Astrocyte of the cerebellum (primary cell): Measurements from ENCODE around the gene NOL4L.
"Not testable (repeated sequence)": the region's sequence is repeated elsewhere in the genome, so short reads cannot be mapped to it uniquely, and the experiment has no call there.

Source experiments
- DNase-seq: peaks from one replicate; pipeline ENCODE4 v3.0.0-alpha.2; 2011; ENCODE audit warnings: low read depth
- H3K4me3 ChIP-seq: 2 replicates; pipeline ENCODE4 v1.5.1; 2011; ENCODE audit warnings: mild to moderate bottlenecking, low read depth, low read length, moderate library complexity
- in situ Hi-C: cut with HindIII; loops from 2 replicates; pipeline ENCODE4 v1.10.0; 2017; ENCODE audit warnings: low sequenced_read_pairs
- TF ChIP-seq, protein P1 (sequence below): IDR thresholded peaks from 2 replicates; pipeline ENCODE4 v1.5.1; 2012; ENCODE audit warnings: low read length, low read depth, moderate library complexity, mild to moderate bottlenecking; ENCODE audit errors: missing control alignments

The NOL4L gene

DNA sequence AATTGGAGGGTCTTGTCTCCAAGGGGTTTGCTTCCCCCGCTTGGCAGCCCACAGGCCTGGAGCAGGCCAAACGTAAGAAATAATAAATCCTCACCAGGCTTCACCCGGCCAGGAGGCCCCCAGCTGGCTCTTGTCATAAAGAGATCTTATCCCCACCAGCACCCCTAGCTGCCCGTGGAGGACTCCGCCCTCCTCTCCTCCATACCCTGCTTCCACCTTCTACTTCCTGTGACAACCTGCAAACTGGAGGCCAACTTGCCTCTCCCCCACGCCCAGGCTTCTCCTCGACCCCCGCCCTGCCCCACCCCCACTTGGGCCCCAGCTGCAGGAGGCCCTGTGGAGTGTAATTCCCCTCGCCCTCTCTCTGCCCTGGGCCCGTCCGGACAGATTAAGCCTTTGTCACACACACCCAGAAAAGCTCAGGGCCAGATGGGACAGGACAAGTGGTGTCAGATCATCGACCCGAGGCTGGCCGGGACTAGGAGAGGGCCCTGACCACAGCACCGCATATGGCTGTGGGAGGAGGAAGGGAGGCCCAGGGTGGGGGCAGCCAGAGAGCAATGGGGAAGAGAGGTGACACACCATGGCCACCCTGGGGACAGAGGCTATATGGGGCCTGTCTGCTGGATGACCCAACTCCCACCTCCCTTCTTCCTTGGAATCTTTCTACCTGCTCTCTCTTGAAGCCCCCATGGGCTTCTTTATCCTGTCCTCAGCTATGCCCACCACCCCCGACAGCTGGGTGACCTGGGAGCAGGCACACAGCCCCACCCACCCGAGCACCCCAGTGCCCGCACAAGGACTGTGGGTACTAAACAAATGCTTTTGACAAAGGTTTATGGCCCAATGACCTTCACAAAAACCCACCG lies 3.9 kb downstream of the NOL4L start:
- no peak overlapping the region for H3K4me3 ChIP-seq
- DNase-seq = no peak
- in situ Hi-C loops = no loop called here
- TF ChIP-seq, protein P1, sequence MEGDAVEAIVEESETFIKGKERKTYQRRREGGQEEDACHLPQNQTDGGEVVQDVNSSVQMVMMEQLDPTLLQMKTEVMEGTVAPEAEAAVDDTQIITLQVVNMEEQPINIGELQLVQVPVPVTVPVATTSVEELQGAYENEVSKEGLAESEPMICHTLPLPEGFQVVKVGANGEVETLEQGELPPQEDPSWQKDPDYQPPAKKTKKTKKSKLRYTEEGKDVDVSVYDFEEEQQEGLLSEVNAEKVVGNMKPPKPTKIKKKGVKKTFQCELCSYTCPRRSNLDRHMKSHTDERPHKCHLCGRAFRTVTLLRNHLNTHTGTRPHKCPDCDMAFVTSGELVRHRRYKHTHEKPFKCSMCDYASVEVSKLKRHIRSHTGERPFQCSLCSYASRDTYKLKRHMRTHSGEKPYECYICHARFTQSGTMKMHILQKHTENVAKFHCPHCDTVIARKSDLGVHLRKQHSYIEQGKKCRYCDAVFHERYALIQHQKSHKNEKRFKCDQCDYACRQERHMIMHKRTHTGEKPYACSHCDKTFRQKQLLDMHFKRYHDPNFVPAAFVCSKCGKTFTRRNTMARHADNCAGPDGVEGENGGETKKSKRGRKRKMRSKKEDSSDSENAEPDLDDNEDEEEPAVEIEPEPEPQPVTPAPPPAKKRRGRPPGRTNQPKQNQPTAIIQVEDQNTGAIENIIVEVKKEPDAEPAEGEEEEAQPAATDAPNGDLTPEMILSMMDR = no peak

DNA sequence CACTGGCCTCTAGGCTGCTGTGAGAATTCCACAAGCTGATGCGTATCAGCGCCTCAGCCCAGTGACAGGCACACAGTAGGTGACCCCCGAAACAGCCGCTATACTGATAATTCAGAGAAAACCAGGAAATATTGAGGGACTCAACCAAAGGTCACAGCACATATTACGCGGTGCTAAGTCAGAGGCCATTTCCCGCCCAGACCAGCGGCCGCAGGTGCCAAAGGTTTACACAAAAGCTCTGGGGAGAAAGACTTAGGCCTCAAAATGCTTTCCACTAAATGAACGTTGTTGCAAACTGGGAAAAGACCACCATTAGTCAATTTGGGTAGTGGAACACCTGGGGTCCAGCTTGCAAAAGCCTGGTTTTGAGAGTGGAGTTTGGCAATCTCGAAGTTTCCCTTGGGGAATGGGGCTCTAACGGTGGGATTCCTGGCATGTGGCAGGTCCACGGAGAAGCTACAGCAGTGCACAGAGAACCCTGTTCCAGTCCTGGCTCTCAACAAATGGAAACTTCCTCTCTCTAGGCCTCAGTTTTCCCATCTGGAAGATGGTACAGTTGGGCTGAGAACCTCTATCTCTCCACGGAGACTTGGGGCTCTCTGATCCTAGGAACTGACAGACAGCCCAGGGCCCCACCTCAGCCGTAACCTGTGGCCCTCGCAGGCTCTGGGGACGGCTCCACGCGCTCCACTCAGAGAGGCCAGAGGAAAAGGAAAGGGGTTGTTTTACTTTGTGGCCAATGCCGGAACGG lies 4.7 kb downstream of the NOL4L start:
- no peak for DNase-seq
- TF ChIP-seq, protein P1 = no peak
- H3K4me3 ChIP-seq = no peak overlapping the region
- in situ Hi-C loops = no loop called here

DNA sequence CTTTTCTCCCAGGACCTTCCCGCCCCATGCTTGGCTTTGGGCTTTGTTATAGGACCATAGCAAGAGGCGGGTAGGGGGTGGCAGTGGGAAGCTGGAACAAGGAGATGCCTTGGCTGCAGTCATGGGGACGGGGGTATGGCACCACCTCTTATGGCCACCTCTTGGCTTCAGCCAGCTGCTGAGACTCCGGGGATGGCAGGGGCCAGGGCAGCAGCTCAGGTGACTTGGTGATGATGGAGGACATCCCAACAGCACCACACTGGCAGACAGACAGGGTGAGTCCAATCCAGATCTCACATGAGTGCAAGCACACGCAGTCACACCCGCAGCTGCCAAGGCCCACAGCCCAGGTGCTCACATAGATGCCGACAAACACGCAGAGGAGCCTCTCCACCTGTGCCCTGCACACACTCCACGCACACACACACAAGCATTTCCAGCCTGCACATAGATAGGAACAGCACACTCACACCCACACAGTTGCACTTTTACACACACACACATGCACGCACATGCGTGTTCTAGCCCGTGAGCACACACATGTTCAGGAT lies 6.2 kb downstream of the NOL4L start:
- TF ChIP-seq, protein P1 = no peak
- in situ Hi-C loops = no loop called here

DNA sequence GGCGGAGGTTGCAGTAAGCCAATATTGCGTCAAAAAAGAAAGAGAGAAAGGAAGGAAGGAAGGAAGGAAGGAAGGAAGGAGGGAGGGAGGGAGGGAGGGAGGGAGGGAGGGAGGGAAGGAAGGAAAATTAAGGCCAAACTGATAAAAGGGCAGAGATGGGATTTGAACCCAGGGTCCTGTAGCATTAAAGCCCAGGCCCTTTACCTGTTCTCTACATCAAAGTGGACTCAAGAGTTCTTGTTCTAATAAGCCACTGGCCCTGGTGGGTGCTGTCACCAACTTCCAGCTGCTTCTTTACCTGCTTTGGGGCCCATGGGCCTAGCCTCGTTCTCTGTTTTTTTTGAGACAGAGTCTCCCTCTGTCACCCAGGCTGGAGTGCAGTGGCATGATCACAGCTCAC lies 7.1 kb downstream of the NOL4L start:
- in situ Hi-C loops, H3K4me3 ChIP-seq, DNase-seq: not testable (repeated sequence)

More for the DNA sequence above, 6.2 kb downstream of the NOL4L start:
- no peak overlapping the region for H3K4me3 ChIP-seq
- DNase-seq = no peak

DNA sequence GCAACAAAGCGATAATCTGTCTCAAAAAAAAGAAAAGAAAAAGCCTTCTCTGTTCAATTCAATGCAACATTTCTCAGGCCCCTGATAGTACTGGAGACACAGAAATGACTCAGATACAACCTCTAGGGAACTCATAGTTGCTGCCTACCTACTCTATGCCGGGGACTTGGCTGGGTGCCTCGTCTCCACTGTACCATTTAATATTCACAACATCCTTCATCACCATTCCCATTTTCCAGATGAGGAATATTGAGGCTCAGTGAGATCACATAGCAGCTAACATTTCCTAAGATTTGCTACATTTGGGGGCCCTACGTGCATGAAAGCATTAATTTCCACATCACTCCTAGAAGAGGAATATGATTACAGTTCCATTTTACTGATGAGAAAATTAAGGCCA lies 7.5 kb downstream of the NOL4L start:
- H3K4me3 ChIP-seq = no peak overlapping the region
- TF ChIP-seq, protein P1 = no peak
- in situ Hi-C loops = no loop called here
- no peak for DNase-seq

DNA sequence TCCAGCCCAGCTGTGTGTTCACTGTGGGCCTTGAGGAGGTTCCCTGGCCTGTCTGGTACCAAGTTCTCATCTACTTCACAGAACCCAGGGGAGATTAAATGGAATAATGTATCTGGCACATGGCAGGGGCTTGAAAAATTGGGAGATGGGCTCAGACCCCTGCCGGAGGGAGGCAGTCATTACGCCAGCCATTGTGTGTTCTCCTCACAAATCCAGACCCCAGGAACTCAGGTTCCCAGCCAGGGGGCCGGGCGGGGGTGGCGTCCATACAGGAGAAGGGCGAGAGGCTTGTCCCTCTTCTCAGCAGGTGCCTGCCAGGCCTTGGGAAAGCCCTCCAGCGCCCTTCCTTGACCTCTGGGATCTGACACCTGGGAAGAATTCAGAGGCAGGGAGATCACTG lies 8.1 kb downstream of the NOL4L start:
- in situ Hi-C loops = no loop called here
- TF ChIP-seq, protein P1 = peak; percentile 29
- H3K4me3 ChIP-seq = no peak overlapping the region
- no peak for DNase-seq
